GM03348 (cell line): ENCODE measurements around the gene PCBP2.
A peak's percentile ranks its signal among the peaks of the same experiment; 100 is the strongest.
"Not testable (repeated sequence)": the region's sequence is repeated elsewhere in the genome, so short reads cannot be mapped to it uniquely, and the experiment has no call there.

ENCODE experiments used
- DNase-seq: peaks from one replicate; pipeline ENCODE4 v3.0.0; 2012; ENCODE audit warnings: low spot score

The PCBP2 gene

GRCh38 chr12:53451661-53452158 is at the start of gene PCBP2:
Gene PCBP2 (plus strand): TSS chr12:53452102. CDS start chr12:53454801, 2,699 bp downstream.
- peak; percentile 98 for DNase-seq

GRCh38 chr12:53402351-53402750 is 49.6 kb upstream of the PCBP2 start:
- DNase-seq: not testable (repeated sequence)

- DNase-seq: no peak
These were observed 49.0 kb upstream of the PCBP2 start for GRCh38 chr12:53402871-53403270.

GRCh38 chr12:53410951-53411350 is 41.0 kb upstream of the PCBP2 start:
- no peak for DNase-seq

- DNase-seq: peak; percentile 20
These were observed 38.3 kb upstream of the PCBP2 start for GRCh38 chr12:53413485-53414204.

GRCh38 chr12:53414756-53415417 is 37.0 kb upstream of the PCBP2 start:
- no peak for DNase-seq

- DNase-seq: not testable (repeated sequence)
These were observed 36.0 kb upstream of the PCBP2 start for GRCh38 chr12:53415752-53416389.

GRCh38 chr12:53417291-53417816 is 34.5 kb upstream of the PCBP2 start:
- DNase-seq: not testable (repeated sequence)

- DNase-seq: no peak
These were observed 33.7 kb upstream of the PCBP2 start for GRCh38 chr12:53418221-53418620.

- no peak for DNase-seq
These were observed 32.1 kb upstream of the PCBP2 start for GRCh38 chr12:53419756-53420155.

GRCh38 chr12:53422247-53422646 is 29.7 kb upstream of the PCBP2 start:
- DNase-seq: not testable (repeated sequence)

- DNase-seq: no peak
These were observed 28.3 kb upstream of the PCBP2 start, which contains the start of gene AMHR2 for GRCh38 chr12:53423597-53423996. Gene AMHR2 (plus strand): TSS chr12:53423855. CDS start chr12:53423935, 80 bp downstream.

- DNase-seq: no peak
These were observed 27.0 kb upstream of the PCBP2 start for GRCh38 chr12:53424626-53425514.

GRCh38 chr12:53425515-53426150 is 26.3 kb upstream of the PCBP2 start:
- no peak for DNase-seq

- DNase-seq: peak; percentile 68
These were observed 23.9 kb upstream of the PCBP2 start for GRCh38 chr12:53427905-53428594.

GRCh38 chr12:53428741-53429140 is 23.2 kb upstream of the PCBP2 start:
- no peak for DNase-seq

- no peak for DNase-seq
These were observed 21.8 kb upstream of the PCBP2 start for GRCh38 chr12:53430116-53430515.

- no peak for DNase-seq
These were observed 20.7 kb upstream of the PCBP2 start for GRCh38 chr12:53431187-53431586.

- DNase-seq: not testable (repeated sequence)
These were observed 16.6 kb upstream of the PCBP2 start for GRCh38 chr12:53435326-53435725.

GRCh38 chr12:53439582-53439981 is 12.3 kb upstream of the PCBP2 start:
- not testable (repeated sequence) for DNase-seq
